ENCODE data around the gene MDK. TPM values are rescaled to one million over a fixed set of nuclear protein-coding genes. Genes with fewer than 3 reads are reported as not detected.
"Not testable (repeated sequence)": the region's sequence is repeated elsewhere in the genome, so short reads cannot be mapped to it uniquely, and the experiment has no call there.

MDK gene
- polyA plus RNA-seq, 1 donor from 2014 or later = 90.3 TPM

DNA sequence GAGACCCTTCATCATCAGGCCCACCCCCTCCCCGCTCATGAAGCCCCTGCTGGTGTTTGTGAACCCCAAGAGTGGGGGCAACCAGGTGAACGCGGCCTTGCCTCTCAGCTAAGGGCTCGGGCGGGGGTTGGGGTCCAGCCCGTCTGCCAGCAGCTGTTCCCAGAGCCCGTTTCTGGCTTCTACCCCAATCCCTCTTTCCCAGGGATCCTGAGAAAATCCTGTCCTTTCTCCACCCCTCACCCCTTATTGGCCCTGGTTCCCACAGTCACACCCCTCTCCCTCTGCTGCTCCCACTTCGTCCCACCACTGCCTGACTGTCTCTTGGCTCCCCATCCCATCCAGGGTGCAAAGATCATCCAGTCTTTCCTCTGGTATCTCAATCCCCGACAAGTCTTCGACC lies 9.4 kb upstream of the MDK start:
- Histone ChIP-seq H3K36me3 (ENCODE audit: insufficient read depth, low read length) (no peaks in the 10 kb centered on the region), H3K9ac (ENCODE audit: low read length) (no peak overlapping the region), H3K27me3 (ENCODE audit: insufficient read depth, low read depth, low read length) (no peaks in the 10 kb centered on the region), H4K20me1 (ENCODE audit: insufficient read depth) (no peaks in the 10 kb centered on the region), H3K9me2 (ENCODE audit: insufficient read depth, low read length) (no peaks in the 10 kb centered on the region), H3F3A (ENCODE audit: insufficient read depth, low read length, poor library complexity, severe bottlenecking) (no peaks in the 10 kb centered on the region), H3K27ac (ENCODE audit: low read length) (no peak overlapping the region), H3K79me2 (replicated peaks; ENCODE audit: insufficient read depth, low read length) (no peaks in the 10 kb centered on the region), H3K9me3 (ENCODE audit: low read length) (no peaks in the 10 kb centered on the region), H3K4me2 (ENCODE audit: low read length) (no peak overlapping the region), H3K4me3 (ENCODE audit: low read length) (no peak overlapping the region), H2AFZ (ENCODE audit: low read depth, low read length) (no peak overlapping the region)
- TF ChIP-seq RAD21 (conservative IDR thresholded peaks at IDR 0.05) (no peak), SMC3 (conservative IDR thresholded peaks at IDR 0.05; ENCODE audit: poor library complexity) (no peak)
- TF ChIP-seq, protein P1, sequence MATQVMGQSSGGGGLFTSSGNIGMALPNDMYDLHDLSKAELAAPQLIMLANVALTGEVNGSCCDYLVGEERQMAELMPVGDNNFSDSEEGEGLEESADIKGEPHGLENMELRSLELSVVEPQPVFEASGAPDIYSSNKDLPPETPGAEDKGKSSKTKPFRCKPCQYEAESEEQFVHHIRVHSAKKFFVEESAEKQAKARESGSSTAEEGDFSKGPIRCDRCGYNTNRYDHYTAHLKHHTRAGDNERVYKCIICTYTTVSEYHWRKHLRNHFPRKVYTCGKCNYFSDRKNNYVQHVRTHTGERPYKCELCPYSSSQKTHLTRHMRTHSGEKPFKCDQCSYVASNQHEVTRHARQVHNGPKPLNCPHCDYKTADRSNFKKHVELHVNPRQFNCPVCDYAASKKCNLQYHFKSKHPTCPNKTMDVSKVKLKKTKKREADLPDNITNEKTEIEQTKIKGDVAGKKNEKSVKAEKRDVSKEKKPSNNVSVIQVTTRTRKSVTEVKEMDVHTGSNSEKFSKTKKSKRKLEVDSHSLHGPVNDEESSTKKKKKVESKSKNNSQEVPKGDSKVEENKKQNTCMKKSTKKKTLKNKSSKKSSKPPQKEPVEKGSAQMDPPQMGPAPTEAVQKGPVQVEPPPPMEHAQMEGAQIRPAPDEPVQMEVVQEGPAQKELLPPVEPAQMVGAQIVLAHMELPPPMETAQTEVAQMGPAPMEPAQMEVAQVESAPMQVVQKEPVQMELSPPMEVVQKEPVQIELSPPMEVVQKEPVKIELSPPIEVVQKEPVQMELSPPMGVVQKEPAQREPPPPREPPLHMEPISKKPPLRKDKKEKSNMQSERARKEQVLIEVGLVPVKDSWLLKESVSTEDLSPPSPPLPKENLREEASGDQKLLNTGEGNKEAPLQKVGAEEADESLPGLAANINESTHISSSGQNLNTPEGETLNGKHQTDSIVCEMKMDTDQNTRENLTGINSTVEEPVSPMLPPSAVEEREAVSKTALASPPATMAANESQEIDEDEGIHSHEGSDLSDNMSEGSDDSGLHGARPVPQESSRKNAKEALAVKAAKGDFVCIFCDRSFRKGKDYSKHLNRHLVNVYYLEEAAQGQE (IDR thresholded peaks at IDR 0.05; ENCODE audit: borderline replicate concordance) = no peak

DNA sequence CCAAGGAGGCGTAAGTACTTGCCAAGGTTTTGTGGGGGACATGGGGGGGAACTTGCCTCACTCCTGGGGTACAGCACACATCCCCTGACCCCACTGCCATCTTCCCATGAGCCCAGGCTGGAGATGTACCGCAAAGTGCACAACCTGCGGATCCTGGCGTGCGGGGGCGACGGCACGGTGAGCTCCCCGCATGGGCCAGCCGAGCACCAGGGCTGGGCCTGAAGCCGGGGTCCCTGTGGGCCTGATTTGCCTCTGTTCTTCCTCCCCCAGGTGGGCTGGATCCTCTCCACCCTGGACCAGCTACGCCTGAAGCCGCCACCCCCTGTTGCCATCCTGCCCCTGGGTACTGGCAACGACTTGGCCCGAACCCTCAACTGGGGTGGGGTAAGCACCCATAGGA lies 9.0 kb upstream of the MDK start:
- H3K9me2 ChIP-seq (ENCODE audit: insufficient read depth, low read length); H3K27ac ChIP-seq (ENCODE audit: low read length); H3K9me3 ChIP-seq (ENCODE audit: low read length); H3K4me2 ChIP-seq (ENCODE audit: low read length); H3K9ac ChIP-seq (ENCODE audit: low read length); H3K27me3 ChIP-seq (ENCODE audit: insufficient read depth, low read depth, low read length); H3K79me2 ChIP-seq (replicated peaks; ENCODE audit: insufficient read depth, low read length); H4K20me1 ChIP-seq (ENCODE audit: insufficient read depth); H3K36me3 ChIP-seq (ENCODE audit: insufficient read depth, low read length); H3F3A ChIP-seq (ENCODE audit: insufficient read depth, low read length, poor library complexity, severe bottlenecking); H3K4me3 ChIP-seq (ENCODE audit: low read length); H2AFZ ChIP-seq (ENCODE audit: low read depth, low read length): not testable (repeated sequence)

DNA sequence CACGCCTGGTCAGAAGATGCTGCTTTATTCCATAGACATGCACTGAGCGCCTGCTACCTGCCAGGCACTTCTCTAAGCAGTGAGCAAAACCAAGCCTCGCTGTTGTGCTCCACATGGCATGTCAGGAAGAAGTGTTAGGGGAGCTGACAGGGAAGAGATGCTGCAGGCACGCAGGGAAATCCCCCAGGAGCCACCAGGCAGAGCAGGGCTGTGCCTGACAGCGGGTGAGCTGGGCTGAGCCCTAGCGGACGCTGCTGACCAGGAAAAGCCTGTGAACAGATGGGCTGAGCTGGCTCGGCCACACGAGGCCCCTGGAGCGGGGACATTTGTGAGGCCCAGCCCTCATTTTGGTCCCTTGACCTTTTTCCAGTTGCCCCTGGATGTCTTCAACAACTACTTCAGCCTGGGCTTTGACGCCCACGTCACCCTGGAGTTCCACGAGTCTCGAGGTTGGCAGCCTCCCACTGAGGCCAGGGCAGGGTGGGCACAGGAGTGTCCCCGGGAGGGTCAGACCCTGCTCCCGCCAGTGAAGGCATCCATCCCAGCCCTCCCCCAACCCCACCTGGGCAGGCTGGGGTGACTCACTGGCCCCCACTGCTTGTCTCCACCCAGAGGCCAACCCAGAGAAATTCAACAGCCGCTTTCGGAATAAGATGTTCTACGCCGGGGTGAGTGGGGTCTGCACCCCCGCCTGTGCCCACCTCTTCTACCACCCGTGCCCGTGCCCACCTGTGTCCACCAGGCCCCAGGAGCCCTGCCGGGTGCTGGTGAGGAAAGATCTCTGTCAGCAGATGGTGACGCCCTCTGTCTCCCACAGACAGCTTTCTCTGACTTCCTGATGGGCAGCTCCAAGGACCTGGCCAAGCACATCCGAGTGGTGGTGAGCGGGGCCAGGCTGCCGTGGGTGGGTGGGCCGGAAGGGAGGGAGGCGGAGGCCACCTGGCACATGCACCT lies 7.4 kb upstream of the MDK start:
- Histone ChIP-seq H3K27me3 (ENCODE audit: insufficient read depth, low read depth, low read length) (no peaks in the 10 kb centered on the region), H3K9ac (ENCODE audit: low read length) (no peak overlapping the region), H4K20me1 (ENCODE audit: insufficient read depth) (no peaks in the 10 kb centered on the region), H3F3A (ENCODE audit: insufficient read depth, low read length, poor library complexity, severe bottlenecking) (no peaks in the 10 kb centered on the region), H3K36me3 (ENCODE audit: insufficient read depth, low read length) (no peaks in the 10 kb centered on the region), H3K79me2 (replicated peaks; ENCODE audit: insufficient read depth, low read length) (no peaks in the 10 kb centered on the region), H3K9me3 (ENCODE audit: low read length) (no peaks in the 10 kb centered on the region), H3K27ac (ENCODE audit: low read length) (no peak overlapping the region), H3K4me2 (ENCODE audit: low read length) (no peak overlapping the region), H3K9me2 (ENCODE audit: insufficient read depth, low read length) (no peaks in the 10 kb centered on the region), H3K4me3 (ENCODE audit: low read length) (no peak overlapping the region), H2AFZ (ENCODE audit: low read depth, low read length) (no peak overlapping the region)
- TF ChIP-seq SMC3 (conservative IDR thresholded peaks at IDR 0.05; ENCODE audit: poor library complexity) (no peak), EP300 (conservative IDR thresholded peaks at IDR 0.05; ENCODE audit: poor library complexity, severe bottlenecking) (no peak), TAF1 (IDR thresholded peaks at IDR 0.05; ENCODE audit: low read depth) (no peak), RAD21 (conservative IDR thresholded peaks at IDR 0.05) (no peak), MXI1 (conservative IDR thresholded peaks at IDR 0.05; ENCODE audit: poor library complexity, severe bottlenecking) (no peak), POLR2AphosphoS5 (IDR thresholded peaks at IDR 0.05) (no peak)
- TF ChIP-seq, protein P2, sequence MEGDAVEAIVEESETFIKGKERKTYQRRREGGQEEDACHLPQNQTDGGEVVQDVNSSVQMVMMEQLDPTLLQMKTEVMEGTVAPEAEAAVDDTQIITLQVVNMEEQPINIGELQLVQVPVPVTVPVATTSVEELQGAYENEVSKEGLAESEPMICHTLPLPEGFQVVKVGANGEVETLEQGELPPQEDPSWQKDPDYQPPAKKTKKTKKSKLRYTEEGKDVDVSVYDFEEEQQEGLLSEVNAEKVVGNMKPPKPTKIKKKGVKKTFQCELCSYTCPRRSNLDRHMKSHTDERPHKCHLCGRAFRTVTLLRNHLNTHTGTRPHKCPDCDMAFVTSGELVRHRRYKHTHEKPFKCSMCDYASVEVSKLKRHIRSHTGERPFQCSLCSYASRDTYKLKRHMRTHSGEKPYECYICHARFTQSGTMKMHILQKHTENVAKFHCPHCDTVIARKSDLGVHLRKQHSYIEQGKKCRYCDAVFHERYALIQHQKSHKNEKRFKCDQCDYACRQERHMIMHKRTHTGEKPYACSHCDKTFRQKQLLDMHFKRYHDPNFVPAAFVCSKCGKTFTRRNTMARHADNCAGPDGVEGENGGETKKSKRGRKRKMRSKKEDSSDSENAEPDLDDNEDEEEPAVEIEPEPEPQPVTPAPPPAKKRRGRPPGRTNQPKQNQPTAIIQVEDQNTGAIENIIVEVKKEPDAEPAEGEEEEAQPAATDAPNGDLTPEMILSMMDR (IDR thresholded peaks at IDR 0.05; ENCODE audit: poor library complexity, severe bottlenecking) = no peak
- TF ChIP-seq, protein P1 (IDR thresholded peaks at IDR 0.05; ENCODE audit: borderline replicate concordance) = no peak
